H9 (cell line): Measurements from ENCODE around the gene TECPR2. TPM values are rescaled to one million over a fixed set of nuclear protein-coding genes. Genes with fewer than 3 reads are reported as not detected.

ENCODE experiments used
- DNase-seq: peaks from one replicate; pipeline ENCODE4 v3.0.0-alpha.2; 2017
- H2AFZ ChIP-seq: one replicate; pipeline ENCODE4 v1.6.1; 2013; ENCODE audit warnings: mild to moderate bottlenecking, low read length, control low read depth, moderate library complexity
- H2AK5ac ChIP-seq: 2 replicates; pipeline ENCODE4 v1.6.1; 2013; ENCODE audit warnings: low read length, control low read depth, mixed read lengths; ENCODE audit not compliant: insufficient read length
- H2BK120ac ChIP-seq: one replicate; pipeline ENCODE4 v1.6.1; 2013; ENCODE audit warnings: low read depth, mild to moderate bottlenecking, low read length, control low read depth, inconsistent platforms; ENCODE audit not compliant: poor library complexity, severe bottlenecking
- H2BK12ac ChIP-seq: 2 replicates; pipeline ENCODE4 v1.6.1; 2013; ENCODE audit warnings: low read length, control low read depth, mixed read lengths, low read depth; ENCODE audit not compliant: insufficient read length
- H2BK15ac ChIP-seq: 2 replicates; pipeline ENCODE4 v1.6.1; 2013; ENCODE audit warnings: low read depth, low read length, control low read depth
- H2BK20ac ChIP-seq: one replicate; pipeline ENCODE4 v1.6.1; 2013; ENCODE audit warnings: low read depth, mild to moderate bottlenecking, low read length, control low read depth, inconsistent platforms; ENCODE audit not compliant: poor library complexity, severe bottlenecking
- H2BK5ac ChIP-seq: 2 replicates; pipeline ENCODE4 v1.6.1; 2013; ENCODE audit warnings: low read length, control low read depth, mixed read lengths; ENCODE audit not compliant: insufficient read length
- H3K14ac ChIP-seq: 2 replicates; pipeline ENCODE4 v1.6.1; 2013; ENCODE audit warnings: low read length, control low read depth; ENCODE audit not compliant: insufficient read depth
- H3K18ac ChIP-seq: 2 replicates; pipeline ENCODE4 v1.6.1; 2013; ENCODE audit warnings: low read depth, mild to moderate bottlenecking, mixed read lengths, low read length, control low read depth; ENCODE audit not compliant: insufficient read length
- H3K23ac ChIP-seq: 2 replicates; pipeline ENCODE4 v1.6.1; 2013; ENCODE audit warnings: low read length, control low read depth, mixed read lengths, low read depth; ENCODE audit not compliant: insufficient read length
- H3K23me2 ChIP-seq: 2 replicates; pipeline ENCODE4 v1.6.1; 2013; ENCODE audit warnings: low read depth, mild to moderate bottlenecking, mixed read lengths, low read length, control low read depth; ENCODE audit not compliant: insufficient read length, poor library complexity, severe bottlenecking
- H3K27ac ChIP-seq: 2 replicates; pipeline ENCODE4 v1.5.1; 2013; ENCODE audit warnings: low read length, control low read depth, mixed read lengths, low read depth; ENCODE audit not compliant: insufficient read length
- H3K27me3 ChIP-seq: 2 replicates; pipeline ENCODE4 v1.6.1; 2013; ENCODE audit warnings: low read length, control low read depth, inconsistent platforms; ENCODE audit not compliant: insufficient read depth
- H3K4ac ChIP-seq: 2 replicates; pipeline ENCODE4 v1.6.1; 2013; ENCODE audit warnings: low read depth, mild to moderate bottlenecking, control low read depth, inconsistent platforms, low read length, moderate library complexity
- H3K4me1 ChIP-seq: 2 replicates; pipeline ENCODE4 v1.6.1; 2013; ENCODE audit warnings: low read length, control low read depth, inconsistent platforms; ENCODE audit not compliant: insufficient read depth
- H3K4me2 ChIP-seq: 2 replicates; pipeline ENCODE4 v1.6.1; 2013; ENCODE audit warnings: low read length, control low read depth, mixed read lengths; ENCODE audit not compliant: insufficient read length, insufficient read depth
- H3K56ac ChIP-seq: 2 replicates; pipeline ENCODE4 v1.6.1; 2013; ENCODE audit warnings: low read depth, mild to moderate bottlenecking, mixed read lengths, low read length, control low read depth; ENCODE audit not compliant: insufficient read length
- H3K79me1 ChIP-seq: 2 replicates; pipeline ENCODE4 v1.6.1; 2013; ENCODE audit warnings: low read depth, mild to moderate bottlenecking, moderate library complexity, low read length, control low read depth, inconsistent platforms; ENCODE audit not compliant: insufficient read depth, poor library complexity, severe bottlenecking
- H3K79me2 ChIP-seq: 2 replicates; pipeline ENCODE4 v1.6.1; 2013; ENCODE audit warnings: low read length, control low read depth, inconsistent platforms; ENCODE audit not compliant: insufficient read depth
- H3K9ac ChIP-seq: 2 replicates; pipeline ENCODE4 v1.6.1; 2013; ENCODE audit warnings: low read length, control low read depth, mixed read lengths; ENCODE audit not compliant: insufficient read length; ENCODE audit errors: extremely low read depth
- H3K9me3 ChIP-seq: one replicate; pipeline ENCODE4 v1.6.1; 2013; ENCODE audit warnings: low read depth, low read length, inconsistent platforms; ENCODE audit not compliant: control insufficient read depth
- H3T11ph ChIP-seq: one replicate; pipeline ENCODE4 v1.6.1; 2013; ENCODE audit warnings: mild to moderate bottlenecking, low read length, control low read depth, inconsistent platforms
- H4K20me1 ChIP-seq: one replicate; pipeline ENCODE4 v1.6.1; 2013; ENCODE audit not compliant: control insufficient read depth, insufficient read length, insufficient read depth
- H4K5ac ChIP-seq: 2 replicates; pipeline ENCODE4 v1.6.1; 2013; ENCODE audit warnings: low read depth, mild to moderate bottlenecking, mixed read lengths, low read length, control low read depth; ENCODE audit not compliant: insufficient read length
- H4K8ac ChIP-seq: replicated peaks from 2 replicates; pipeline ENCODE4 v1.6.1; 2013; ENCODE audit warnings: low read length, control low read depth, mixed read lengths, low read depth; ENCODE audit not compliant: insufficient read length
- H4K91ac ChIP-seq: 2 replicates; pipeline ENCODE4 v1.6.1; 2013; ENCODE audit warnings: low read depth, mild to moderate bottlenecking, moderate library complexity, mixed read lengths, low read length, control low read depth; ENCODE audit not compliant: insufficient read length
- H3K27ac Mint-ChIP-seq, 3 experiments: 2 replicates in 2 of 3; 3 replicates in 1 of 3; pipeline ENCODE4 v1.8.0; 2020 to 2021; ENCODE audit warnings: mixed read lengths in 3 of 3, mild to moderate bottlenecking in 1 of 3, moderate library complexity in 1 of 3
- H3K27me3 Mint-ChIP-seq: 2 replicates; pipeline ENCODE4 v1.8.0; 2021; ENCODE audit warnings: low read depth, mild to moderate bottlenecking, moderate library complexity, mixed read lengths
- H3K36me3 Mint-ChIP-seq, 3 experiments: 2 replicates in 2 of 3; 3 replicates in 1 of 3; pipeline ENCODE4 v1.8.0; 2020 to 2021; ENCODE audit warnings: low read depth in 3 of 3, mixed read lengths in 3 of 3; ENCODE audit not compliant: insufficient read depth in 1 of 3
- H3K4me1 Mint-ChIP-seq, 2 experiments: 2 replicates each; pipeline ENCODE4 v1.8.0; 2020; ENCODE audit warnings: mixed read lengths in 2 of 2
- H3K4me3 Mint-ChIP-seq, 2 experiments: 2 replicates in 1 of 2; 3 replicates in 1 of 2; pipeline ENCODE4 v1.8.0; 2020 to 2021; ENCODE audit warnings: mild to moderate bottlenecking in 2 of 2, mixed read lengths in 2 of 2, moderate library complexity in 1 of 2
- H3K9me3 Mint-ChIP-seq, 2 experiments: 2 replicates in 1 of 2; 3 replicates in 1 of 2; pipeline ENCODE4 v1.8.0; 2020; ENCODE audit warnings: mild to moderate bottlenecking in 2 of 2, mixed read lengths in 2 of 2, moderate library complexity in 1 of 2
- WGBS: extraction: QIAGEN DNeasy Blood & Tissue Kit; methylation state at CpG from one replicate; pipeline ENCODE4 v1.1.7; 2013; ENCODE audit warnings: missing lambda C conversion rate, low lambda C conversion rate, mixed read lengths; ENCODE audit not compliant: insufficient read length; ENCODE audit errors: extremely low coverage; 5-methylcytosine and 5-hydroxymethylcytosine counted together
- total RNA-seq: library from RNA; stranded (reverse); gene quantifications from 2 replicates; pipeline ENCODE4 v1.2.1, GENCODE V29; 2021
- TF ChIP-seq, protein P1 (sequence below): fragments of 200-600 bp; sonication (generic); conservative IDR thresholded peaks from 3 replicates; pipeline ENCODE4 v1.8.0; 2021; ENCODE audit warnings: antibody characterized with exemption, mild to moderate bottlenecking

TECPR2 gene
- total RNA-seq, 1 experiment from 2014 or later = 15.4 TPM

DNA sequence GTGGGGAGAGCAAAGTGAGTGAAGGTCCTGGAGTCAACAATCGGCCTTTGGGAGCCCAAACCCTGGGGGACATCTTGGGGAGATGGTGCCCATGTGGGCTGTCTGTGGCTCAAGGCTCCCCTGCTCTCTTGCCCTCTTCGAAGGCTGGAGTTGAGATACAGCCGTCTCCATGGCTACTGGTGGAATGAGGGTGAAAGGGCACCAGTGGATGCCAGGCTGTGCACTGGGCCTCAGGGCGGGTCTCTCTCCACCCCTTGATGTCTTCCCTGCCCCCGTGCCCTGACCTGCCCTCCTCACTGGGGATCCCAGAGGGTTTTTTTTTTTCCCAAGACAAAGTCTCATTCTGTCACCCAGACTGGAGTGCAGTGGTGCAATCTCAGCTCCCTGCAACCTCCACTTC lies 148.8 kb downstream of the TECPR2 start:
- Mint-ChIP-seq H3K36me3 (peaks cover 6 to 9% (median 9%) of the 10 kb centered on the region in 3 experiments; a peak in 5 of 7 replicates), H3K9me3 (no peaks in the 10 kb centered on the region), H3K27ac (peak overlapping the region in 1 of 3 experiments; percentile 90; a peak in 1 of 7 replicates), H3K4me3 (peak overlapping the region in 1 of 2 experiments; percentile 31; a peak in 1 of 5 replicates), H3K4me1 (peaks cover 18 to 25% of the 10 kb centered on the region in 2 experiments), H3K27me3 (peaks cover 5% of the 10 kb centered on the region)
- Histone ChIP-seq H3K4me2 (no peak overlapping the region), H3K4me1 (no peaks in the 10 kb centered on the region; the same call in 1 of the 2 replicates), H3K56ac (no peak overlapping the region), H3K79me1 (no peaks in the 10 kb centered on the region), H3T11ph (no peak overlapping the region), H2AK5ac (no peak overlapping the region), H3K9ac (no peak overlapping the region), H3K18ac (no peak overlapping the region), H3K14ac (no peak overlapping the region), H3K23me2 (peaks cover 12% of the 10 kb centered on the region), H2BK120ac (no peak overlapping the region), H3K79me2 (no peaks in the 10 kb centered on the region), H3K4ac (no peak overlapping the region), H4K5ac (no peak overlapping the region), H4K91ac (no peak overlapping the region), H2BK5ac (no peak overlapping the region), H2BK20ac (no peak overlapping the region), H2AFZ (no peak overlapping the region), H4K20me1 (peaks cover 2% of the 10 kb centered on the region), H3K9me3 (no peaks in the 10 kb centered on the region), H3K27ac (no peak overlapping the region), H2BK15ac (no peak overlapping the region), H3K23ac (no peak overlapping the region), H2BK12ac (no peak overlapping the region), H4K8ac (no peak overlapping the region), H3K27me3 (no peaks in the 10 kb centered on the region)
- DNase-seq = no peak
- no CpG with 5 or more reads among the region's 5 CpGs for WGBS
- TF ChIP-seq, protein P1, sequence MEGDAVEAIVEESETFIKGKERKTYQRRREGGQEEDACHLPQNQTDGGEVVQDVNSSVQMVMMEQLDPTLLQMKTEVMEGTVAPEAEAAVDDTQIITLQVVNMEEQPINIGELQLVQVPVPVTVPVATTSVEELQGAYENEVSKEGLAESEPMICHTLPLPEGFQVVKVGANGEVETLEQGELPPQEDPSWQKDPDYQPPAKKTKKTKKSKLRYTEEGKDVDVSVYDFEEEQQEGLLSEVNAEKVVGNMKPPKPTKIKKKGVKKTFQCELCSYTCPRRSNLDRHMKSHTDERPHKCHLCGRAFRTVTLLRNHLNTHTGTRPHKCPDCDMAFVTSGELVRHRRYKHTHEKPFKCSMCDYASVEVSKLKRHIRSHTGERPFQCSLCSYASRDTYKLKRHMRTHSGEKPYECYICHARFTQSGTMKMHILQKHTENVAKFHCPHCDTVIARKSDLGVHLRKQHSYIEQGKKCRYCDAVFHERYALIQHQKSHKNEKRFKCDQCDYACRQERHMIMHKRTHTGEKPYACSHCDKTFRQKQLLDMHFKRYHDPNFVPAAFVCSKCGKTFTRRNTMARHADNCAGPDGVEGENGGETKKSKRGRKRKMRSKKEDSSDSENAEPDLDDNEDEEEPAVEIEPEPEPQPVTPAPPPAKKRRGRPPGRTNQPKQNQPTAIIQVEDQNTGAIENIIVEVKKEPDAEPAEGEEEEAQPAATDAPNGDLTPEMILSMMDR = no peak
